GM19463 (cell line): ENCODE measurements around the gene CORO1C.

Experiments
- ATAC-seq: cut with Tn5 transposase; IDR thresholded peaks from one replicate; pipeline ENCODE4 v1.9.1; 2021; ENCODE audit warnings: mild to moderate bottlenecking, moderate library complexity; ENCODE audit not compliant: unreplicated experiment

The CORO1C gene

DNA sequence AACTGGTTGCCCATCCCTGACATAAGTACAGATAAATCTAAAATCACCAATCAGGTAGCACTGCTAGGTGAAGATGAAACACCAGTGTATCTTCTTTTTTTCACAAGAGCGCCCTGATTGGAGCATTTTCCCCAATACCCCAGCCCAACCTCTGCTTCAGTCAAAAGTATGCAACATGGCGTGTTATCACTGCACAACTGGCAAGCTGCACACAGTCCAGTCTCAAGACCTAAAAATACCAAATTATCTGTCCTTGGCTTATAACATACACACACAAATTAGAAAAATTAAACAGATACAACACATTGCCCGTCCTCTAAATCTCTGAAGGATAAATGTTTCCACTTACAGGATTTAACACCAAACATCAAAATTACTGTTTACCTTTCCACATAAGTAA is 77.4 kb downstream of the CORO1C start:
- no peak for ATAC-seq

GRCh38 chr12:108653082-108653516 is 78.2 kb downstream of the CORO1C start:
- ATAC-seq = no peak

DNA sequence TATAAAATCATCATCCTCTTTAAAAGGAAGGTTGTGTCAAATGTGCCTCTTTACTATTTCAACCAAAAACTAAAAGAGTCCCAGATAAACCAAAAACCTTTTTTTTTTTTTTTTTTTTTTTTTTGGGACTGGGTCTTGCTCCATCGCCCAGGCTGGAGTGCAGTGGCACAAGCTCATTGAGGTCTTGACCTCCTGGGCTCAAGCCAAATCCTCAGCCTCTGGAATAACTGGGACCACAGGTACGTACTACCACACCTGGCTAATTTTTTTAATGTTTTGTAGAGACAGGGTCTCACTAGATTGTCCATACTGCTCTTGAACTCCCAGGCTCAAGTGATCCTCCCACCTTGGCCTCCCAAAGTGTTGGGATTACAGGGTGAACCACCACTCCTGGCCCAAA is 81.2 kb downstream of the CORO1C start:
- no peak for ATAC-seq

DNA sequence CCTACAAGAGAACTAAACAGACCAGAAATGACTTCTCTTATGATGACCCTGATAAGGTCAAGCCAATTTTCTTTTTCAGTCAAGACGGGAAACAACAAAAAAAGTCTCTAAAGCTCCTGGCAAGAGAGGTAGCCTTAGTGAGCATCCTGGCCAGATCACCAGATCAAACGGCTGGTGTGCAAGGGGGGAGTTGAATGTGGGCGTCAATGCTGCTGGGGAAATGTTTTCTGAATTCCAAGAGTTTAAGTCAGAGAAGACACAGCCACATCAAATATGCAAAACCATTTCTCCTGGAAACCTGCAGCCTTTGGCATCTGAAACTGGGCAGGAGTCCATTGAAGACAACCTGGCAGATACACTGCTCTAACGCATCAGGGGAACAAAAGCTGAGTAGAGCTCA is 81.6 kb downstream of the CORO1C start:
- no peak for ATAC-seq

DNA sequence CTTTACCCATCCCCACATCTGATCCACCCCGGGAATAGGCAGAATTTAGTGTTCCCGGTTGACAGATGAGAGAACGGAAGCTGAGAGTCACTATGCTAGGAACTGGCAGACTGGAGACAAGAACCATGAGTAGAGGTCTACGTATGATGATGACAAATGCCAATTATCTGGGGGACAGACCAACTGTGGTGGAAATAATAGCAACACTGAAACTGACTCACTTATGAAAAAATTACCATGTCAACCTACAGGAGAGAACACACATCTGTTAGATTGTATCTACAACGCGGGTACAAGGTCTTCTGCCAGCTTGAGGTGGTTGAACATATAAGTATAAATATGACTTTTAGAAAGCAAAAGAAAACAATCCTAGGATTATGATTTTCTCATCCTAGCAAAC is 82.2 kb downstream of the CORO1C start:
- ATAC-seq = no peak

DNA sequence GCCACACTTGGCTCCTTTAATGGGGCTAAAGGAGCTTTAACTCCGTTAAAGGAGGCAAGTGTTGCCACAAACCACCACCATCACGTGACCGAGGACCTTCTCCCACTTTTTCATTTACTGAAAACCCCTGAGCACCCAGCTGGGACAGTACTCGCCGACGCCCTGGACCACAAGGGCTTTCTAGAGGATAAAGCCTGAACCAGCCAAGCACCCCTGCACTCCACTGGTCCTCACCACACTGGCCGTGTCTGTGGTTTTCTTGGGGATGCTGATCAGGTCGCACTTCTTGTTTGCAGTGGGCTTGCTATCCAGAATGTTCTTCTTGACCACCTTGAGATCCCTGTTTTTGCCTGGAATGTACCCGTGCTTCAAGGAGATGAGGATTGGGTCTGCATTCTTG is 82.9 kb downstream of the CORO1C start:
- ATAC-seq = no peak

- ATAC-seq = no peak
These were observed 83.6 kb downstream of the CORO1C start for GRCh38 chr12:108647585-108648287.

DNA sequence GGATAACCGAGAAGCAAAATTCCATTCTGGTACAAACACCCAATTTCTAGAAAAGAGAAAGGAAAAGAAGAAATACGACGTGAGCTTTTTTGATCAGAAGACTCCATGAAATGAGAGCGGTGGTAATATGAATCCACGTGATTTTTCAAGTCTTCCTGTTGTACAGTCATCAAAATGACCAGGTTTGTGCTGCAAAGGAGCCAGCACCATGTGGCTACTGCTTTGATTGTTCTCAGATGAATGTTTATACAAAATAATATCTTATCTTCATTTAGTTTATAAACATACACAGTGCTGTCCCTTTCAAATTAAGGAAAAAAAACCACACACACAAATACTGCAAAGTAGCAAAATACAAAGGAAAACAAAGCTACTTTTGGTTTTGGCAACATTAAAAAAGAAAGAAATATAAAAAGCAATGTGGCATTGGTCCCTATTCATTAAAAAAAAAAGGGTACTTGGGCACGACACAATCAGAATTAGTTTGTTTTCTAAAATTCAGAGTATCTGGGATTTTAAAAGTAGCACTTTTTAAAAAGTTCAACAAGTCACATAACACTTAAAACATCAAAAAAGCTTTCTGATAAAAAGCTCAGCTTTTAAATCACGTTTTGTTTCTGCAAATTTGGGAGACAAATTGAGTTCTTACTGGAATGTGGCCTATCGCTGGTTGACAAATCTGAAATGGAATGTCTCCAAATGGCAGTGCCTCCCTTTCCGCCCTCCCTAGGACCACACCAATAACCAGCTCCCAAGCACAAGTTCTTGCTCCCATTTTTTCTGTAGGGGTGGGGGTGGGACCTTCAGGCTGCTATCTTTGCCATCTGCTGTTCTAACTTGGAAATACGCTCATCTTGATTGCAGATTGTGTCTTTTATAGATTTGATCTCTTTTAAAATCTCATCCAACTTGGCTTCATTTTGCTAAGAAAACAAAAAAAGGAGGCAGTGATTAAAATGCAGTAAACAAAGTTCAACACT is 84.4 kb downstream of the CORO1C start:
- no peak for ATAC-seq

DNA sequence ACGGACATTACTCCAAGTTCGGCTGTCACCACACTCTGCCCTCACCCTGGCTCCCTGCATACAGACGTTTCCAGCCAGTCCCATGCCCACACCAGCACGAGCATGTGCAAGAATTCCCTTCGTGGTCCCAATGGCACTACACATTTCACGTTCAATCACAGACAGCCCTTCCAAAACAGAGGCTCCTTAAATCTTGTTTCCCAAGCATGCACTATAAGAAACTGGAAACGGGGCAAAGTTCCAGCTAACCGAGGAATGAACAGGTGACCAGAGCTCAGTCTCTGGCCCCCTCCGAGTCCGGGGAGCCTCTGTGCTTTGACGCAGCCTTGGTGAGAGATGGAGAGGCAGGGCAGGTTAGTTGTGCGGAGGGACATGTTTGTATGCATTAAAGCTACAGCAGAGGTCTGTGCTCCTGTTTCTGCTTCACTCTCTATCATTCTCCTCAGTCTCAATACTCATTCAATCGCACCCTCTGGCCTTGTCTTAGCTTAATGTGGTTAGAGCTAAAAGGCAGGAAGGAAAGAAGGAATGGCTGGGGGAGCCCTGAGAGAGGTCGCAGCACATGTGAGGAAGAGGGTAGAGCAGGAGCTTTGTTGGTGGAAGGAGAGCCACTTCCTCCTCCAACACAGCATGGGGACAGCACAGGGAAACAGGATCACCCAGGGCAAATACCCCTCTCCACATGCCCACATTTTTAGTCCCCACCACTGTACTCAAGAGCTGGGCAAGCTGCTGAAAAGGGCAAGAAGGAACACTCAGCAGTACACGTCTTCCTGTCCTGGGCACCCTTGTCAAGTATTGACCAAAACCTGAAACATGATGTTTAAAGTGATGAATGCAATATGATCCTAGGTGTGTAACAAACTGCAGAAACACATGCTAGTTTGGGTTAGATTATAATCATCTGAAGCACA is 85.4 kb downstream of the CORO1C start:
- ATAC-seq = no peak

DNA sequence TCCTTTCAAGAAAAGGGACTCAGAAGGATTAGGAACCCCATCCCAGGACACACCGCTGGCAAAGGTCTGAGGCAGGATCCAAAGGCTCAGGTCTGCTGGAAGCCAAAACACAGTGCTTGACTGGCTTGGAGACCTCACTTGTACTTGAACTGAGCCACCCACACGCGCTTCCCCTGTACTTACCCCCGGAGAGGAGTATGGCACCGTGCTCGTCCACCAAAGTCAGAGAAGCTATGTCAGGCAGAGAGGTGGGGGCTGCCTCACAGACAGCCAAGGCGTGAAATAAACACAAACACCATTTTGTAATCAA is 86.6 kb downstream of the CORO1C start:
- no peak for ATAC-seq

DNA sequence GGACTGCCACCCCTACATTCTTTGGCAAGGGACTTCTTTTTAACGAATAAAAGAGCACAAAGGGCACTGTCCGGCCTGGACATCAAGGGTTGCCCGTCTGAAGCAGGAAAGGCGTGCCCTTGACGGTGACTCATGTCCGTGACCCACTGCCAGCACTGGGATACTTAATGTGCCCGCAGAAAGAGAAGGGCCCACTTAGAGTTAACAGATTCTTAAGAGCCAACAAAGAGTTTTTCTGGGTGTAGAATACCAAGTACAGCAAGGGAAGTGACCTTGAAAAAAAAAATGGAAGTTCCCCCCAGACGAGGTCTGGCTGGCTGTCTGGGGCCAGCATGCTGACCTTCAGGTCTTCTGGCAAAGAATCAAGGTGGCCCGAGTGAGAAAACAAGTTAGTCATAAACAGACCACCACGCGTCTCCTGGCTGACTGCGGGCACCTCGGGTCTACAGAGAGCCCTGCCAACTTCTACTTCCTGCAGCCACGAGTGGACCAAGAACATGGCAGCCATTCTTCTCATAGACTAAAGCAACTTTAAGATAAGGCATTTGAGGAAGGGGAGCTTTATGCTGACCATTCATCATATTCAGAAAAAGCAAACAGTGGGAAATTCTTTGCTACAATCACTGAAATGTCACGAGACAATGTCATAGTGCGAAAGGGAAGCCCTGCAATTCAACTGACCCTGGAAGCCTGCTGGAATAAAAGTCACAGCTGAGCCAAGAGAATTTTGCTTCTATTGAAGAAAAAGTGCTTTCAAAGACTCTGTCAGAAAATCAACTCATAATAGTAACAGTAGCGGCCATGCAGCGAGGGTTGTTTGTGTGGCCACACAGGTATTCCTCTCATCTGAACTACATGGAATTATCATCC is 87.1 kb downstream of the CORO1C start:
- no peak for ATAC-seq

GRCh38 chr12:108642899-108643654 is 88.2 kb downstream of the CORO1C start:
- ATAC-seq = no peak

- no peak for ATAC-seq
These were observed 88.9 kb downstream of the CORO1C start for GRCh38 chr12:108642269-108642870.

GRCh38 chr12:108641446-108642268 is 89.7 kb downstream of the CORO1C start:
- no peak for ATAC-seq

DNA sequence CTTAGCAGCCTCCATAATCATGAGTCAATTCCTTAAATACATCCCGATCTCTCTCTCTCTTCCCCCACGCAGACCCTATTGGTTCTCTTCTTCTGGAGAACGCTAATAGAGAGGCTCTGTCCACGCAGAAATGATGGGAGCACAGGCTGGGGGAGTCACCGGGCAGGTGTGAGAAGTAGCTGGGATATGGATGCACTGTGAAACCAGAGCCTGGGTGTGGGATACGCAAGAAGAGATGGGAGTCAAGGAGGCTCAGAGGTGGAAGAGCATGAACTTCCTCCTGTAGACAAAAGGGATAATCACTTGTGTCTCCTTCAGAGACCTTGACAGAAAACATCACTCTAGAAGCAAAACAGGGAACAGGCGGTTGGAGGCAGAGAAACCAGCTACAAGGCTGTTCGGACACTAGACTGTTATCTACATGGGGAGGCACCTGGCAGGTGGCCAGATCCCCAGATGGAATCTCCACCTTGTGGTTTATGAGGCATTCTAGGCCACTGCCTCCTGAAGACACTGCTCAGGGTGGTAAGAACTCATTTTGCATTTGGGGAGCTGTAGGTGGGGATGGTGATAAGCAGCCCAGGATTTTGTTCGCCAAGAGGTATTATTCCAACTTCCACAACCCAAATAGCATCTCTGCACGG is 90.4 kb downstream of the CORO1C start:
- no peak for ATAC-seq

- ATAC-seq = no peak
These were observed 92.1 kb downstream of the CORO1C start for GRCh38 chr12:108638997-108639822.
